HG02852 (cell line): Measurements from ENCODE around the gene FABP1.

Source experiments
- ATAC-seq: cut with Tn5 transposase; IDR thresholded peaks from one replicate; pipeline ENCODE4 v1.9.1; 2021; ENCODE audit warnings: mild to moderate bottlenecking, moderate library complexity; ENCODE audit not compliant: unreplicated experiment

The FABP1 gene

DNA sequence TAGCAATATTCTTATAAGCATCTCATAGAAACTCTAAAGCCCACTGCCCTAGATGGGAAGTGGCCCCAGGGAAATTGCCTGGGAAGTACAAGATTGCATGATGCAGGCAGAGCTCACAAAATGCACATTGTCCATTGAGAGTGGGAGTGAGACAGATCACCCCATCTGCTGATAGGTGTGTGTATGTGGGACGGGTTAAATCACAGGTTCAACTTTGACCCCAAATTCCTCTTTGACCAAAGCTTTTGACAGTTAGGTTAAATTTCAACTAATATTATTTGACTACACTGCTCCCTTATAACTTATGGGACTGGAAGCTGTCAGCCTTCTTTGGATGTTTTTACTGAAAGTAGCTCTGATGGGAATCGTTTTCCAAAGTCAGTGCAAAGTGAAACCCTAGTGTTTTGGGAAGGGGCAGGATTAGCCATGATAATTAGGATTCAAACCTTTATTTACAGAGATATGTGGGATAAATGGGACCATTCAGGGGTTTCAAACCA is 11.4 kb upstream of the FABP1 start:
- ATAC-seq = no peak

DNA sequence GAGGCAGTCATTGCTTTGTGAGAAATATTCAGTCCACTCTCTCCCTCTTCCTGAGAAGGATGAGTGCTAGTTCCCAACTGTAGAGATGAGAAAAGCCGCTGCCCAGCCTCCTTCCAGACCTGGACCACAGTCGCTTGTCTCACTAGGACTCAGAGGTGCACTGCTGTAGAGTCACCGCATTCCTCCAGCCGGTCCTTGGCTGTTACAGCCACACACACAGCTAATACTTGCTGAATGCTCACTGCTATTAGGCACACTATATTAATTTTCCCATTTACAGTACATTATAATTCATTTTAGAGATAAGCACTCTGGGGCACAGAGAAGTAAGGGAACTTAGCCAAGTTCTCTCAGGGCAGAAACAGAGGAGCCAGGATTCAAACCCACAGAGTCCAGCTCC is 10.0 kb upstream of the FABP1 start:
- ATAC-seq = no peak

DNA sequence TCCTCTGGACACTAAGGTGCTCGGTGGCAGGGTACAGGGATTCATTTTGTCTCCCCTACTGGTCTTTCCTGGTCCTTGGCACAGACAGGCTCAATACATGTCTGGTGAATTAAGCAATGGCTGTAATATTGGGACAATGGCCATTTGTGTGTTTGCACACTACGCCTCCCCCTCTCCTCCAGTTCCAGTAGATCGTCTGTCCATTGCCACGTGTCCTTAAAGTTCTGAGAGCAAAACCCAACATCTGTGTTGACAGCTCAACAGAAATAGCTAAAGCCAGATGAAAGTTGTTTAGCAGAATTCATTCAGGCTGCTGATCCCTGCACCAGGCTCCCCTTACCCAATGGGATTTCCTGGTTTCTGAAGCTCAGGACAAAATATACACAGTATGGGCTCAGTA is 9.0 kb upstream of the FABP1 start:
- no peak for ATAC-seq

DNA sequence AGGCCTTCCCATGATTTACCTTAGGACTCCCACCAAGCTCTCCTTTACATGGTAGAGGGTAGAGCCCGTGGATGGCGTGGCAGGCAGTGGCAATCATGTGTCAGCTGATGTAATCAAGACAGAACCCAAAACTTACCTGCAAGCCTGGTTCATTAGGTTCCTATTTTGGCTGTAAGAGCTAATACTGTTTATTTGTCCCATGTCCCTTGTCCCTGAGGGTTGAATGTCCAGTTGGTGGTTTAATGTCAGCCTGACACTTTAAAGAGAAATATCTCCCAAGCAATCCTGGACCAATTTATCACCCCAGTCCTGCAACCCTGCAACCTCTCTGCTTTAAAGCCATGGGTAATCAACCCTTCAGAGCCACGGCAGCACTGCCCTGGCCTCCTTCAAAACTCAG is 6.0 kb upstream of the FABP1 start:
- ATAC-seq = no peak

DNA sequence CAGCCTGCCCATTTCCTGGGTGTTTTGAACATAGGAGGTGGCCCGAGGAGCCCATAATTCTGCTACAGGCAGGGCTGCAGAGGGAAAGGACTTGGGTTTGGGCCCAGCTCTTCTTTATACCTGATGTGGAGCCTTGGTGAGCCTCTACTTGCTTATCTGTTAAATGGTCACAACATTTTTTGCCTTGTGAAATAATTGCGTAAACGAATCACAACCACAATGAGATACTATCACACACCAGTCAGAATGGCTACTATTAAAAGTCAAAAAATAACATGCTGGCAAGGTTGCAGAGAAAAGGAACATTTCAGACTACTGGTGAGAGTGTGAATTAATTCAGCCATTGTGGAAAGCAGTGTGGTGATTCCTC is 4.1 kb upstream of the FABP1 start:
- ATAC-seq = no peak

DNA sequence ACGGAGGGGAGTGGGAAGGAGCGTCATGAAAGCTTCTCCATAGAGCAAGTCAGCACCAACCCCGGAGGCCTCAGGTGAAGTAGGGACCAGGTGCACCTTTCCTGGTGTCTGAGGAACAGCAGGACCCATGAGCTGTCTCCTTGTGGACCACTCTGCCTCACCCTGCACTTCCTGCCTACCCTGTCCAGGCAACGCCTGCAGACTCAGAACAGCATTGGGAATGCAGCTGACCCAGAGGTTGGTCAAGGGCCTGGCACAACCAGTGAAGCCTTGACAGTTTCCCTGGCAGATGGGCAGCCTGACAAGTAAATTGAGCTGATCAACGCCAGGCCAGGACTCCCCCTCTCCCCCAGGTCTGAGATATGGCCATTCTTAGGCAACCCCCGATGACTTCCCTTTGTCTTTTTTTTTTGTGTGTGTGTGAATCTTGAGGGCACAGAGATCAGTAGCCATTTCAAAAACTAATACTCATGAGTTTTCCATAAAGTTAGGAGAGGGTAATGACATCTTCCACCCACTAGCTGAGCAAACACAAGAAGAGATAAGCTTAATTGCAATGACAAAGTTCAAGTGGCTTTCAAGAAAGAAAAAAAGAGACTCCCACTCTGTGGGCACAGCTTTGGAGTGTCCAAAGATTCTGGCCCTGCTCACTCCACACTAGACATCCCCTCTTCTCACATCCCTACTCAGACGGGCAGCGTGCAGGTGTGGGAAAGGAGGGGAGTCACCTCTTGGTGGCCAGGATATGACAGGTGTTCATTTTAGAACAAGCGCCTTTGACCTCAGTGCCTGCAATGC is 3.5 kb upstream of the FABP1 start:
- no peak for ATAC-seq

DNA sequence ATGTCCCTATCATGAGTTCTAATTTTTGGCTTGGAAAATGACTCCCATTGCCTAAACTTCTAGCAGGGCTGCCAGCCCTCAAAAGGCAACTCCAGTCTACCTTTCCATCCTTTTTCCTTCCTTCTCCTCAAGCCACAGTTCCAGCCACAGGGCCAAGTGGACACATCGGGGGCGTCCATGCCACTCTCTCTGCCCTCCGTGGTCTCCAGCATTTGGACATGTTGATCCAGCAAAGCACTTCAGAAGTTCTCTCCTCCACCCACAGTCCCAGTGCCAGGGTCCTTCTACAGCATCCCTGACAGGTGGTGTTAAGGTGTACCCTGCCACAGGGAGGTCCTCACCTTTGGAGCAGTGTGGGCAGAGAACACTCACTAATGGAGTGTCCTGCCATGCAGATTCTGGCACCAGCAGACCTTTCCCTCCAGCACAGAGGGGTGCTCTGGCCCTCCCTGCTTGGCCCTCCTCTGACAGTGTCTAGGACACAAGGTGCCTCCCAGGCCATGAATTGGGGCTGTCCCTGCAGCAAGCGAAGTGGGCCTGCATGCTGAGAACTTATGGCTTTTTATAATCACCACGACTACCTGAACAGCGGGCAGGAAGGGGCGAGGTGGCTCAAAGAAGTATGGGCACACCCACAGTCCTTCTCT is 1.6 kb upstream of the FABP1 start:
- no peak for ATAC-seq

DNA sequence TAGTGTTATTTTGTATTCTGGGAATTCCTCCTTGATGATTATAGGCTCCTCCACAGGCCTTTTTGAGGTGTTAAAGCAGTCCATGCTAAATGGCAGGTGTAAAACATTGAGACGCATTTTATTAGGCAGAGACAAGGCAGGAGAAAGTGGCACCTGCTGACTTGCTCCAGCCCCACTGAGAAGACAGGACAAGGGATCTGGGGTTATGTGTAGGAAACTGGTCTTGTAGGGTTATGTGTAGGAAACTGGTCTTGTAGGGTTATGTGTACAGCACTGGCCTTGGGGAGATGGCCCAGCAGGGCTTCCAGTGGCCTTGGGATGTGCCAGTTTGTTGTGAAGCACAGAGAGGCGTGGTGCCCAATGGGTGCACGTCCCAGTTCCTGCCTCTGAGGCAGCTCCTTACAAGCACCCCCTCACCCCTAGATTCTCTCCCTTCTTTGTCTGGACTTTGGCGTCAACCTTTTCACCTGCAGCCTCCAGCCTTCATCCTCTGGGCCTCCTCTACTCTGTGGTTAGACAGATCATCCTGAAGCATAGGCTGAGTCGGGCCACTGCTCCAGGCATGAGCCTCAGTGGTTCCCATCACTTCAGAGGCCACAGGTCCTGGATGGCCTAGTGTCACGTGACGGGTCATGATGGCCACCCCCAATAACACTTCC is 921 bp upstream of the FABP1 start:
- ATAC-seq = no peak

DNA sequence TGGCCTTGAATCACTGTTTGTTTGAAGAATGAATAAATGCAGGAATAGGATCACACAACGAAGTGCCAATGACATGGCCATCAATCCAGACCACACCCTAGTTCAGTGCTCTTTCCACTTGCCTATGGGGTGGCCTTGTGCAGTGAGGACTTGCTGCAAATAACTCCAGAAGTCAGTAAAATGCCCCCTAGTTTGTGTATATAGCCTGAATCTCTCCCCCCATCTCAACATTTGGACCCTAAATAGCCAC is 299 bp downstream of the FABP1 start:
- ATAC-seq = no peak

DNA sequence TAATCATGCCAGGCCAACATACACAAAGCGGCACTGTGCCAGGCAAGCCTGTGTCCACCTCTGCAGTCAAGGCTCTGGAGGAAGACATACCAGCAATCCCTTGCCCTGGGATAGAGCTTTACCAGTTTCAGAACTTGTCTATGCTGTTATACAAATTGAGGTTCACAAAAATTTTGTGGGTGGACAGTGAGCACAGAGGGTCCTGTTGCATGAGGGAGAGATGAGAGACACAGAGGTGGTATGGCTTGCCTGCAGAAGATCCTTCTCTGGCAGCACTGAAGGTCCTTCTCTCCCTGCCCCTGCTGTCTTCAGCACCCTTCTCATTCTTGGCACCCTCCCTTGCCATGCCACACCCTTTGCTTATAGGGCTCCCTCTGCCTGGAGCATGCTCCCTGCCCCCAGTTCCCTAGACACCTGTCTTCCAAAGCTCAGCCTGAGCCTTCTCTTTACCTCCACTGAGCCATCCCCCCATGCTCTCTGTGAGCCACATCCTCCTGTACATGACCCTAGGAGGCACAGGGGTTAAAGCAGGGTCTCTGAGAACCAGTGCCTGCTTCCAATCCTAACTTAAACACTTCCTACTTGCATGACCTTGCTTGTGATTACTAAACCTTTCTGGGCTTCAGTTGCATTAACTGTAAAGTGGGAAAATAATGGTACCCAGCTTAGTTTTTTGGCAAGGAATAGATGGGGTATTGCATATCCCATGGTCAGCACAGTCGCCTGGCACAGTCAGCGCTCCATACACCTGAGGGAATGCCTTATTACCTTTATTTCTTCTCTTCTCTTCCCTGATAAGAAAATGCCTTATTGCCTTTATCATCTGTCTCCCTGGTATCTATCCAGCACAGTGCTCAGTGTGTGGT is 857 bp downstream of the FABP1 start:
- no peak for ATAC-seq

DNA sequence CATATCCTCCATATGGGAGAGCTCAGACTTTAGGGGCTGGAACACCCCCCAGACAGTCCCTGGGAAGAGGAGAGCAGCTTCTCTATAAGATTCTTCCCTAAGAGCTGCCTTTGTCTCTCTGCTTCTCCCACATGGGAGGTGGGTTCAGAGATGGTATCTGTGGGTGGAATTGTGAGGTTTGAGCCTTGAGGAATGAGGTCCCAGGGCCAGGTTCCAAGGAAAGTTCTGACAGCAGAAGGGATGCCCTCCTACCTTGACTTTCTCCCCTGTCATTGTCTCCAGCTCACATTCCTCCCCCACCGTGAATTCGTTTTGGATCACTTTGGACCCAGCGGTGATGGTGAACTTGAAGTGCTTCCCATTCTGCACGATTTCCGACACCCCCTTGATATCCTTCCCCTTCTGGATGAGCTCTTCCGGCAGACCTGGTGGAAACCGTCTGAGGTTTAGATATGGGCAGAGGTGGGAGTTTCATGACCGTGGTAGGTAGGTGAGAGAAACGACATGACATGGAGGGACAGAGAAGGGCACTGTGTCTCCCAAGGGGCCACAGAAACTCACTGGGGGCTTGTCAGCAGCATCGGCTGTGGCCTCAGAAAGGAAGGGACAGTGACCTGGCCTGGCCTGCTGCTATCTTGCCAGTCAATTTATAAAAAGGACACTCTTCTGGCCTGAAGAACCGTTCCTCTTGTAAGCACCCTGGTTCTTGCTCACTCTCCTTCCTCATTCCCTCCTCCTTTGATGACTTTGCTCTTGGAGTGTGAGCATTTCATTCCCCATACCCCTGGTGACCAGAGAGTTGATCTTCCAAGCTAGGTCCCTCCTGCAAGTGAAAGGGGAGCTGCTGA is 1.7 kb downstream of the FABP1 start:
- no peak for ATAC-seq

DNA sequence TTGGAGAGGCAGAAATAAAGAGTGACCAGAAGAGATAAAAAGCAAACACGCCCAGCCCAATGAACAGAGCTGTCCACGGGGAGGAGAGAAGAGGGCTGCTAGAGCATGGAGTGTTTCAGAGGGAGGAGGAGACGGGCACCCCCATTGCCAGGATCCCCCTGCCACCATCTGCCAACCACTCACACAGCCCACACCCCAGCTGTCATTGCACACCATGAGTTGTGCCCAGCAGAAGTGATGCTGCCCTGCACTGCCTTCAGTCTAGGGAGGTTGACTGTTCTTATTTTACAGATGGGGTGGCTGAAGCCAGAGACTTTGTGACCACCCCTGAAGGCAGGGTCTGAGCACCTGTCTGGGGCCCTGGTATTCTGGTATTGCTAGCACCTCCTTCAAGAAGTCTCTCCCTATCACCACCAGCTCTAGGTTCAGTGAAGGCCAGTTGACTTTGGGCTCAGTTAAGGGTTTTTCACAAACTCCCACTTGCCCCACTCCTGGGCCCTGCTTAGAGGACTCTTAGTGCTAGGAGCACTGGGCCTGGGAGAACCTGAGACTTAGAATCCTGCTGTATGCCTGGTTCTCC is 2.4 kb downstream of the FABP1 start:
- no peak for ATAC-seq

DNA sequence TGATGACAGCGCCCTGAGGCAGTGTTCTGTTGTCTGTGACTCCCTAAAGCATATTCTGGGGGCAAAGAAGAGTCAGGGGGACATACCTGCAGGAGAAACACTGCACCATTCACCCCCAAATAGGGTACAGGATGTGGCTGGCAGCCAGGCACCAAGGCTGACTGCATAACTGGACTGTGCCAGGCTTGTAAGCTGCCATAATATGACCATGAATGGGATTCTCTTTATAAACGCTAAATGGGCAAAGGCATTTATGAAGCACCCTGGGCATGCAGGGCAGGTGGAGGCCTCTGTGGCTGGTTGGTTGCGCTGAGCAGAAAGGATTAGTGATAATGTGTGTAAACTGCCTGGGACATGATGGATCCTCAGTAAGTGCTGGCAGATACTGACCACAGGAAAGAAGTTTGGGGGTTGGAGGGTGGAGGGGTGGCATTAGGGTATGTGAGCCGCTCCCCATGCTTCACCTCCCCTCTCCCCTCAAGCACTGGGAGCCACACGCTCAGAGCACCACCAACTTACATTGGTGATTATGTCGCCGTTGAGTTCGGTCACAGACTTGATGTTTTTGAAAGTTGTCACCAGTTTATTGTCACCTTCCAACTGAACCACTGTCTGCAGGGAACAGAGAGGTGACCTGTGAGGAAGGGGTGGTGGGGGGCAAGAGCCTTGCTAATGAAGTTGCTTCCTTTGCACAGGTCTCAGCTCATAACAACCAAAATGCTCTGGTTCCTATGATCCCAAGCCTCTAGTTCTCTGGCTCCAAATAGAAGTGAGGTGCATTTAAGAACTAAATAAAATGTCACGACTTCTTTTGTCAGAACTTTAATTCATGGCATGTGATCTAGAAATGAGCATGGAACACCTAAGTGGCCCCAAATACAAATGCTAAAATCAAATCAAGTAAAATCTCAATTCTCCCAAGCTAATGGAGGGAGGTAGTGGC is 3.6 kb downstream of the FABP1 start:
- no peak for ATAC-seq

DNA sequence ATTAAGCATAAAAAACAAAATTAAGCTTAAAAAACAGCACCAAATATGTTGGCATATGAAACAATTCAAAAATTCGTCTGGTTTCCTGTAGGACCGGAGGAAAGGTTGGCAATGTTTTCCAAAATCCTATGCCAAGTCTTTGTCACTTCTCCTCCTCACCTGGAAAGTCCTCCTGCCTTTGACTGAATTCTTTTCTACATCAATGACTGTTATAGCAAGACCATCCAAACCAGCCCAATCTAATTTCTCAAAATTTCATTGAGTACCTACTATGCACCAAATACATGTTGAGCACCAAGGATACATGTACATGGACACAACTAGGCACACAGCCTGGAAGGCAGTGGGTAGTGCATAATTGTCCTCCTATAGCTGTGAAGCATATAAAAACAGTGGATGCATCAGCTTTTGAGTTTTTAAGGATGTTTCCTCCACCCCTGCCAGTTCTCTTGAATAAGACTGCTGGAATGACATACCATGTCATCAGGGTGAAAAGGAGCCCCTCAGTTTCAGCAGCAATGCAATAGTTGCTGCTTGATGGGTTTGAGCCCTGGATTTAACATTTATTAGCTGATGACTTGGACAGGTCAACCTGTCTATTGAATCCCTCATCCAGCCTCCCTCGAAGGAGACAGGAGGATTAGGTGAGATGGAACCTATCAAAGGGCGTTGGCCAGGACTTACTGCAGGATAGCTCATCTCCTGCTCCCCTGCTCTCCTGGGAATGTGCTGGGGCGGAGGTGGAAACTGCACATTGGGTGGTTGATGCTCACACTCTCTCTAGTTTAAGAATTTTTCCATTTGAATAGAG is 4.5 kb downstream of the FABP1 start:
- no peak for ATAC-seq

DNA sequence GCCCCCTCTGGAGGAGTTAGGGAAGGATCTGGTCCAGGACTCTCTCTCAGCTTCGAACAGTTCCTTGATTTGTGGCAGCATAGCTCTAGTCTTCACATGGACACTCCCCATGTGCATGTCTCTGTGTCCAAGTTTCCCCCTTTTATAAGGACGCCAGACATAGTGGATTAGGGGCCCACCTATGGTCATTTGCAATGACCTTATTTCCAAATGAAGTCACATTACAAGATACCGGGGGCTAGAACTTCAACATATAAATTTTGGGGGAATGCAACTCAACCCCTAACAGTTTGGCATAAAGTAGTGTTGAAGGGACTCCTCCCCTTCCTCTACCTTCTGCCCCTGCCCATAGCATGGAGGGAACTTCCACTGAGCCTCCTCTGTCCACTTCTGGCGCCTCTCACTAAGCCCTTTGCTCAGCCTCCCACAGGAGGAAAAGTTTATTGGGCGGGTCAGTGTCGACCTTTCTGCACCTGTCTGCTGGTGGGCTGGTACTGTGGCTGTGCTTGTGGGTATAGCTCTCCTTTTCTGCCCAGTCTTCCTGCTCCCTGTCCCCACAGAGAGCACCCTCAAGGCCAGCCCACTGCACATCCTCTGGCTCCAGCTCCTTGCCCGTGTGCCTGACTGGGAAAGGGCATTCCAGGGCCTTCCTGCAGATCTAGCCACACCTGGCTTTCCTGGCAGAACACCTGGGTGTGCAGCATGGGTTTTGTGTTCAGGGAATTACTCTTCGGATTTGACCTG is 5.5 kb downstream of the FABP1 start:
- no peak for ATAC-seq

DNA sequence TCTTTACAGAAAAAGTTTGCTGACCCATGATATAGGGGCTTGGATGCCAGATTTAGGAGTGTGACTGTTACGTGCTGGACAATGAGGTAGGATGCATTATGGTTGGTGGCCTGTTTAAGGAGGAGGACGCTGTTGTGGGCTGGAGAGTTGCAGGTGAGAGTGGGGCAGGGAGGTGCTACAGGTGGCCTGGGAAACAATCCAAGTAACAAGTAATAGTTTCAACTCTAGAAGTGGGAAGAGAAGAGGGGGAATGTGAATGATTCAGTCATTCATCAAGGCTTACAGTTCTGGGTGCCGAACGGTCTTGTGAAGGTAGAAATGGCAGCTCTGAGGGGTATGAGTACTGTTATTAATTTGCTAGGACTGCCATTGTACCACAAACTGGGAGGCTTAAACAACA is 6.2 kb downstream of the FABP1 start:
- ATAC-seq = no peak

DNA sequence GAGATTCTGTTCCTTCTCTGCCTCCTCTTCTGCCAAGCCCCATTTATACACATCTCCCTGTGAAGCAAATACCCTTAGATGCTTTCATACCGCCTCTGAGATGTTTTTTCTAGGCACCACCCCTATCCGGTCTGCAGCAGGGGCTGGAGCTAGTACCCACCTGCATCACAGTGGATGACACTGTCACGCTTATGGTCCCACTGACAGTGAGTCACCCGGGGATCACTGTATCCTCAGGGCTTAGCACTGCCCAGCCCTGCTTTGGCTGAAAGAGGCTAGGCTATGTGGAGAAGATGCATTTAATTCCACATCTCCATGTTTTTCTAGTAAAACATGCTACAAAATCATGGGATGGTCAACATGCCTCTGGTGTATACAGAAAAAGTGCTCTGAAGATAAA is 9.9 kb downstream of the FABP1 start:
- ATAC-seq = no peak
